Urinary bladder (tissue), 4 donors: ENCODE results near the gene CAPS. TPM values are rescaled to one million over a fixed set of nuclear protein-coding genes. Genes with fewer than 3 reads are reported as not detected.
A peak's percentile ranks its signal among the peaks of the same experiment; 100 is the strongest.

Experiments
- DNase-seq: peaks from one replicate; pipeline ENCODE4 v3.0.0-alpha.2; 2015; ENCODE audit errors: extremely low spot score
- H3K27ac ChIP-seq: one replicate; pipeline ENCODE4 v1.5.1; 2013; ENCODE audit warnings: low read depth, mild to moderate bottlenecking, moderate library complexity
- H3K36me3 ChIP-seq: one replicate; pipeline ENCODE4 v1.6.1; 2013; ENCODE audit warnings: mild to moderate bottlenecking, moderate library complexity; ENCODE audit not compliant: insufficient read depth
- H3K4me1 ChIP-seq: one replicate; pipeline ENCODE4 v1.6.1; 2013; ENCODE audit warnings: mild to moderate bottlenecking, moderate library complexity; ENCODE audit not compliant: insufficient read depth
- H3K4me3 ChIP-seq: one replicate; pipeline ENCODE4 v1.5.1; 2013; ENCODE audit warnings: low read depth, low read length
- WGBS: extraction: QIAGEN DNeasy Blood & Tissue Kit; methylation state at CpG from one replicate; pipeline ENCODE4 v1.1.7; 2013; 5-methylcytosine and 5-hydroxymethylcytosine counted together
- polyA plus RNA-seq: library from polyadenylated mRNA; stranded (reverse); fragments of 200-250 nt; gene quantifications from one replicate; pipeline ENCODE4 v1.2.3, GENCODE V29; 2013
- total RNA-seq: library from RNA; depleted of rRNA; stranded (reverse); fragments of >200 nt; gene quantifications from one replicate; pipeline ENCODE4 v1.2.3, GENCODE V29; 2014
- donor health status: healthy with polysubstance abuse.
- donor health status: healthy.

The CAPS gene
- total and polyA plus RNA-seq, 2 donors, result 26.5 to 41.9 TPM

- no peak for DNase-seq
- H3K4me1 ChIP-seq, result no peaks in the 10 kb centered on the region
- WGBS, result 25% methylated on average over 14 of the region's 14 CpGs
Observed at GRCh38 chr19:5926641-5927440, 12.8 kb downstream of the CAPS start.

GRCh38 chr19:5927441-5927821, 13.4 kb downstream of the CAPS start:
- Histone ChIP-seq H3K4me1 (no peaks in the 10 kb centered on the region), H3K27ac (peak overlapping the region; percentile 82), H3K36me3 (no peaks in the 10 kb centered on the region), H3K4me3 (no peak overlapping the region)
- DNase-seq, result no peak
- WGBS, result 75% methylated on average over 8 of the region's 8 CpGs

More at GRCh38 chr19:5926641-5927440, 12.8 kb downstream of the CAPS start:
- H3K36me3 ChIP-seq, result peaks cover 3% of the 10 kb centered on the region
- H3K27ac ChIP-seq, result peak overlapping the region; percentile 82
- H3K4me3 ChIP-seq, result no peak overlapping the region

GRCh38 chr19:5929179-5929578, 15.1 kb downstream of the CAPS start:
- H3K27ac ChIP-seq, result no peak overlapping the region

GRCh38 chr19:5929625-5930024, 15.6 kb downstream of the CAPS start:
- H3K4me1 ChIP-seq, result no peaks in the 10 kb centered on the region
- no peak for DNase-seq
- H3K36me3 ChIP-seq, result no peaks in the 10 kb centered on the region
- 72% methylated on average over 14 of the region's 14 CpGs for WGBS
- no peak overlapping the region for H3K4me3 ChIP-seq
- H3K27ac ChIP-seq, result no peak overlapping the region

More at GRCh38 chr19:5929179-5929578, 15.1 kb downstream of the CAPS start:
- DNase-seq, result no peak
- H3K4me3 ChIP-seq, result no peak overlapping the region
- 75% methylated on average over 13 of the region's 13 CpGs for whole genome bisulfite sequencing
- H3K4me1 ChIP-seq, result no peaks in the 10 kb centered on the region
- no peaks in the 10 kb centered on the region for H3K36me3 ChIP-seq

- WGBS, result 90% methylated on average over 11 of the region's 11 CpGs
- no peaks in the 10 kb centered on the region for H3K4me1 ChIP-seq
- no peaks in the 10 kb centered on the region for H3K36me3 ChIP-seq
- no peak for DNase-seq
- H3K4me3 ChIP-seq, result no peak overlapping the region
- no peak overlapping the region for H3K27ac ChIP-seq
Observed at GRCh38 chr19:5931251-5931650, 17.2 kb downstream of the CAPS start.

GRCh38 chr19:5932146-5932545, 18.1 kb downstream of the CAPS start:
- Histone ChIP-seq H3K27ac (no peak overlapping the region), H3K4me3 (no peak overlapping the region), H3K36me3 (no peaks in the 10 kb centered on the region), H3K4me1 (no peaks in the 10 kb centered on the region)
- DNase-seq, result no peak
- 92% methylated on average over 18 of the region's 18 CpGs for whole genome bisulfite sequencing

- H3K36me3 ChIP-seq, result no peaks in the 10 kb centered on the region
- DNase-seq, result no peak
- WGBS, result 93% methylated on average over 21 of the region's 21 CpGs
Observed at GRCh38 chr19:5932609-5933262, 18.7 kb downstream of the CAPS start.

GRCh38 chr19:5933391-5934068, 19.5 kb downstream of the CAPS start:
- H3K27ac ChIP-seq, result no peak overlapping the region
- WGBS, result 78% methylated on average over 20 of the region's 20 CpGs

More at GRCh38 chr19:5932609-5933262, 18.7 kb downstream of the CAPS start:
- Histone ChIP-seq H3K27ac (no peak overlapping the region), H3K4me1 (no peaks in the 10 kb centered on the region), H3K4me3 (no peak overlapping the region)

GRCh38 chr19:5934069-5934401, 20.0 kb downstream of the CAPS start:
- no peak overlapping the region for H3K27ac ChIP-seq
- 81% methylated on average over 5 of the region's 5 CpGs for WGBS
- no peaks in the 10 kb centered on the region for H3K4me1 ChIP-seq
- no peak for DNase-seq
- H3K4me3 ChIP-seq, result no peak overlapping the region
- H3K36me3 ChIP-seq, result no peaks in the 10 kb centered on the region

More at GRCh38 chr19:5933391-5934068, 19.5 kb downstream of the CAPS start:
- no peaks in the 10 kb centered on the region for H3K36me3 ChIP-seq
- DNase-seq, result no peak
- H3K4me3 ChIP-seq, result no peak overlapping the region
- H3K4me1 ChIP-seq, result no peaks in the 10 kb centered on the region

- WGBS, result 34% methylated on average over 16 of the region's 16 CpGs
- no peaks in the 10 kb centered on the region for H3K36me3 ChIP-seq
- no peaks in the 10 kb centered on the region for H3K4me1 ChIP-seq
- no peak overlapping the region for H3K27ac ChIP-seq
- peak; percentile 65 for DNase-seq
- H3K4me3 ChIP-seq, result no peak overlapping the region
Observed at GRCh38 chr19:5934774-5935472, 20.9 kb downstream of the CAPS start.

- H3K36me3 ChIP-seq, result no peaks in the 10 kb centered on the region
- 50% methylated on average over 25 of the region's 25 CpGs for WGBS
- DNase-seq, result no peak
- peak overlapping the region; percentile 64 for H3K27ac ChIP-seq
- H3K4me1 ChIP-seq, result no peaks in the 10 kb centered on the region
- H3K4me3 ChIP-seq, result no peak overlapping the region
Observed at GRCh38 chr19:5935473-5936291, 21.6 kb downstream of the CAPS start.

- no peaks in the 10 kb centered on the region for H3K4me1 ChIP-seq
Observed at GRCh38 chr19:5936292-5936592, 22.2 kb downstream of the CAPS start.

GRCh38 chr19:5937550-5937949, 23.5 kb downstream of the CAPS start:
- Histone ChIP-seq H3K4me3 (no peak overlapping the region), H3K4me1 (no peaks in the 10 kb centered on the region), H3K36me3 (peaks cover 4% of the 10 kb centered on the region), H3K27ac (no peak overlapping the region)
- DNase-seq, result no peak
- 65% methylated on average over 10 of the region's 10 CpGs for WGBS

More at GRCh38 chr19:5936292-5936592, 22.2 kb downstream of the CAPS start:
- H3K4me3 ChIP-seq, result no peak overlapping the region
- H3K27ac ChIP-seq, result no peak overlapping the region
- 91% methylated on average over 9 of the region's 9 CpGs for WGBS
- DNase-seq, result no peak
- H3K36me3 ChIP-seq, result peaks cover 4% of the 10 kb centered on the region
